NB4 (cell line): Measurements from ENCODE around the gene RNASE7.

Experiments
- DNase-seq: peaks from one replicate; pipeline ENCODE4 v3.0.0; 2010; ENCODE audit warnings: low read depth
- H3K4me3 ChIP-seq: one replicate; pipeline ENCODE4 v1.5.1; 2011; ENCODE audit warnings: mild to moderate bottlenecking, low read depth, low read length, moderate library complexity
- CTCF ChIP-seq: IDR thresholded peaks from one replicate; pipeline ENCODE4 v1.5.1; 2012; ENCODE audit warnings: low read depth, low read length
- MAX ChIP-seq: IDR thresholded peaks from 2 replicates; pipeline ENCODE4 v1.6.1; 2011; ENCODE audit warnings: low read depth, low read length
- MYC ChIP-seq: IDR thresholded peaks from 2 replicates; pipeline ENCODE4 v1.6.1; 2011; ENCODE audit warnings: low read depth, low read length
- POLR2A ChIP-seq: IDR thresholded peaks from 2 replicates; pipeline ENCODE4 v1.6.1; 2011; ENCODE audit warnings: mild to moderate bottlenecking; ENCODE audit not compliant: insufficient read length; ENCODE audit errors: extremely low read depth

RNASE7 gene

GRCh38 chr14:21083565-21084325 is 41.6 kb downstream of the RNASE7 start:
- no peak overlapping the region for H3K4me3 ChIP-seq
- DNase-seq = no peak
- no peak for TF ChIP-seq CTCF
- no peak for TF ChIP-seq MAX
- no peak for TF ChIP-seq POLR2A
- no peak for TF ChIP-seq MYC

- H3K4me3 ChIP-seq = no peak overlapping the region
- TF ChIP-seq MYC = no peak
- no peak for TF ChIP-seq CTCF
- TF ChIP-seq POLR2A = no peak
- TF ChIP-seq MAX = no peak
- no peak for DNase-seq
Measured at GRCh38 chr14:21084396-21084795, 42.2 kb downstream of the RNASE7 start.

GRCh38 chr14:21084998-21085853 is 43.1 kb downstream of the RNASE7 start:
- TF ChIP-seq POLR2A = no peak
- TF ChIP-seq MYC = no peak
- TF ChIP-seq MAX = no peak
- no peak for TF ChIP-seq CTCF
- DNase-seq = no peak

GRCh38 chr14:21086908-21087293 is 44.7 kb downstream of the RNASE7 start:
- H3K4me3 ChIP-seq = no peak overlapping the region
- no peak for DNase-seq
- TF ChIP-seq MAX = no peak

More at GRCh38 chr14:21084998-21085853, 43.1 kb downstream of the RNASE7 start:
- no peak overlapping the region for H3K4me3 ChIP-seq

GRCh38 chr14:21087294-21088091 is 45.3 kb downstream of the RNASE7 start:
- H3K4me3 ChIP-seq = no peak overlapping the region
- TF ChIP-seq POLR2A (no peak), CTCF (no peak), MYC (no peak), MAX (no peak)
- peak; percentile 69 for DNase-seq
